Thoracic aorta (tissue), 2 donors: Measurements from ENCODE around the gene SHISA5. TPM values are rescaled to one million over a fixed set of nuclear protein-coding genes. Genes with fewer than 3 reads are reported as not detected.
"Not testable (repeated sequence)": the region's sequence is repeated elsewhere in the genome, so short reads cannot be mapped to it uniquely, and the experiment has no call there.

ENCODE experiments used
- ATAC-seq: fragments of 150-250 bp; one replicate; pipeline ENCODE4 v1.8.0; 2017; ENCODE audit warnings: low read depth; ENCODE audit not compliant: insufficient number of reproducible peaks, low FRiP score
- DNase-seq: peaks from one replicate; pipeline ENCODE4 v3.0.0-alpha.2; 2020; ENCODE audit warnings: low spot score
- H3K27ac ChIP-seq, 2 donors: fragments of 200-600 bp; sonication (generic); 1 replicate in 1 of 2; 2 replicates in 1 of 2; pipeline ENCODE4 v1.5.1; 2016; ENCODE audit warnings: mild to moderate bottlenecking in 2 of 2, moderate library complexity in 2 of 2
- H3K27me3 ChIP-seq: fragments of 200-600 bp; sonication (generic); replicated peaks from 2 replicates; pipeline ENCODE4 v1.6.0; 2016; ENCODE audit warnings: mild to moderate bottlenecking; ENCODE audit not compliant: insufficient read depth
- H3K36me3 ChIP-seq: fragments of 200-600 bp; sonication (generic); one replicate; pipeline ENCODE4 v1.5.1; 2016
- H3K4me1 ChIP-seq, 2 donors: fragments of 200-600 bp; sonication (generic); 1 replicate in 1 of 2; 2 replicates in 1 of 2; pipeline versions ENCODE4 v1.5.1 to v1.6.0; 2016; ENCODE audit warnings: low read depth in 2 of 2, mild to moderate bottlenecking in 1 of 2; ENCODE audit not compliant: control insufficient read depth in 1 of 2
- H3K4me3 ChIP-seq: fragments of 200-600 bp; sonication (generic); 2 replicates; pipeline ENCODE4 v1.5.1; 2016; ENCODE audit warnings: mild to moderate bottlenecking
- H3K9me3 ChIP-seq: fragments of 200-600 bp; sonication (generic); 2 replicates; pipeline ENCODE4 v1.5.1; 2016
- CTCF ChIP-seq: fragments of 200-600 bp; sonication (generic); IDR thresholded peaks from one replicate; pipeline ENCODE4 v1.5.1; 2019; ENCODE audit warnings: antibody characterized with exemption
- total RNA-seq, 2 donors: library from RNA; depleted of rRNA; stranded (reverse); fragments of >200 nt; gene quantifications; one replicate each; pipeline versions ENCODE4 v1.1.0 to v1.2.3, GENCODE V29; 2016

Gene SHISA5
- total RNA-seq, 2 donors from 2014 or later: 151 to 159 TPM

- no peak for DNase-seq
- Histone ChIP-seq H3K36me3 (peaks cover 36% of the 10 kb centered on the region), H3K27me3 (no peaks in the 10 kb centered on the region), H3K4me3 (no peak overlapping the region), H3K27ac (peak overlapping the region; percentile 94 to 98), H3K9me3 (no peaks in the 10 kb centered on the region), H3K4me1 (peaks cover 31 to 44% of the 10 kb centered on the region in 2 donors)
- ATAC-seq: no peak
- no peak for TF ChIP-seq CTCF
These were observed 39.2 kb downstream of the SHISA5 start for GRCh38 chr3:48464713-48465221.

- no peak for ATAC-seq
- TF ChIP-seq CTCF: no peak
These were observed 40.3 kb downstream of the SHISA5 start for GRCh38 chr3:48463703-48464102.

GRCh38 chr3:48461767-48462166 is 42.2 kb downstream of the SHISA5 start:
- not testable (repeated sequence) for ATAC-seq, H3K9me3 ChIP-seq, H3K4me3 ChIP-seq, H3K27ac ChIP-seq, DNase-seq, H3K27me3 ChIP-seq
- Histone ChIP-seq H3K4me1 (peaks cover 7 to 14% of the 10 kb centered on the region in 2 donors), H3K36me3 (peaks cover 37% of the 10 kb centered on the region)

More at GRCh38 chr3:48463703-48464102, 40.3 kb downstream of the SHISA5 start:
- peaks cover 39% of the 10 kb centered on the region for H3K36me3 ChIP-seq
- peaks cover 21 to 33% of the 10 kb centered on the region in 2 donors for H3K4me1 ChIP-seq
- no peak for DNase-seq
- no peak overlapping the region for H3K4me3 ChIP-seq
- peak overlapping the region in 1 of 2 donors; percentile 98 for H3K27ac ChIP-seq
- no peaks in the 10 kb centered on the region for H3K9me3 ChIP-seq
- H3K27me3 ChIP-seq: no peaks in the 10 kb centered on the region

GRCh38 chr3:48460517-48460902 is 43.5 kb downstream of the SHISA5 start:
- no peak overlapping the region for H3K27ac ChIP-seq
- peaks cover 43% of the 10 kb centered on the region for H3K36me3 ChIP-seq
- ATAC-seq (no peak), DNase-seq (no peak)
- H3K4me1 ChIP-seq: peaks cover 5 to 7% of the 10 kb centered on the region in 2 donors
- no peaks in the 10 kb centered on the region for H3K9me3 ChIP-seq
- no peak for TF ChIP-seq CTCF
- no peak overlapping the region for H3K4me3 ChIP-seq
- H3K27me3 ChIP-seq: no peaks in the 10 kb centered on the region

GRCh38 chr3:48459773-48460516 is 44.0 kb downstream of the SHISA5 start:
- ATAC-seq: no peak

More at GRCh38 chr3:48459773-48460516, 44.0 kb downstream of the SHISA5 start:
- DNase-seq: no peak
- H3K36me3 ChIP-seq: peaks cover 43% of the 10 kb centered on the region
- no peak overlapping the region for H3K27ac ChIP-seq
- H3K4me3 ChIP-seq: no peak overlapping the region
- peaks cover 1 to 3% of the 10 kb centered on the region in 2 donors for H3K4me1 ChIP-seq
- H3K27me3 ChIP-seq: no peaks in the 10 kb centered on the region
- H3K9me3 ChIP-seq: no peaks in the 10 kb centered on the region
- no peak for TF ChIP-seq CTCF
